Measurements from ENCODE around the gene STX1A.

GRCh38 chr7:73701357-73701995, 18.0 kb downstream of the STX1A start:
- TF ChIP-seq OSR1 (CRISPR knock-in tag; IDR thresholded peaks at IDR 0.05) (no peak), BACH2 (CRISPR knock-in tag; IDR thresholded peaks at IDR 0.05; ENCODE audit: borderline replicate concordance) (no peak)

Measured in SK-N-SH treated with all-trans-retinoic acid at 6 μM for 48 hours (cell line).